ENCODE results near the gene RGL2.

The RGL2 gene

GRCh38 chr6:33321227-33321626 is 22.5 kb upstream of the RGL2 start:
- Mint-ChIP-seq H3K4me1 (ENCODE audit: low read depth) (peaks cover 54% of the 10 kb centered on the region), H3K36me3 (ENCODE audit: low read depth) (peaks cover 47% of the 10 kb centered on the region), H3K4me3 (peak overlapping the region; percentile 96), H3K9me3 (no peaks in the 10 kb centered on the region), H3K27ac (peak overlapping the region; percentile 80), H3K27me3 (ENCODE audit: low read depth) (no peaks in the 10 kb centered on the region)
- no peak for DNase-seq (ENCODE audit: low spot score)

- Mint-ChIP-seq H3K4me3 (peak overlapping the region; percentile 96), H3K36me3 (ENCODE audit: low read depth) (peaks cover 49% of the 10 kb centered on the region), H3K4me1 (ENCODE audit: low read depth) (peaks cover 56% of the 10 kb centered on the region), H3K9me3 (no peaks in the 10 kb centered on the region), H3K27ac (no peak overlapping the region), H3K27me3 (ENCODE audit: low read depth) (no peaks in the 10 kb centered on the region)
- DNase-seq (ENCODE audit: low spot score), result no peak
These were observed 21.8 kb upstream of the RGL2 start for GRCh38 chr6:33320315-33321181.

GRCh38 chr6:33319939-33320314 is 21.2 kb upstream of the RGL2 start:
- H3K9me3 Mint-ChIP-seq, result no peaks in the 10 kb centered on the region
- no peaks in the 10 kb centered on the region for H3K27me3 Mint-ChIP-seq (ENCODE audit: low read depth)
- peaks cover 49% of the 10 kb centered on the region for H3K36me3 Mint-ChIP-seq (ENCODE audit: low read depth)
- DNase-seq (ENCODE audit: low spot score), result no peak
- H3K27ac Mint-ChIP-seq, result peak overlapping the region; percentile 60
- H3K4me1 Mint-ChIP-seq (ENCODE audit: low read depth), result peaks cover 56% of the 10 kb centered on the region
- peak overlapping the region; percentile 96 for H3K4me3 Mint-ChIP-seq

- Mint-ChIP-seq H3K4me3 (peak overlapping the region; percentile 96), H3K36me3 (ENCODE audit: low read depth) (peaks cover 55% of the 10 kb centered on the region), H3K9me3 (no peaks in the 10 kb centered on the region), H3K27ac (peak overlapping the region; percentile 96), H3K27me3 (ENCODE audit: low read depth) (no peaks in the 10 kb centered on the region), H3K4me1 (ENCODE audit: low read depth) (peaks cover 56% of the 10 kb centered on the region)
- DNase-seq (ENCODE audit: low spot score), result no peak
These were observed 19.8 kb upstream of the RGL2 start for GRCh38 chr6:33318426-33319073.

GRCh38 chr6:33317669-33318425 is 19.1 kb upstream of the RGL2 start, which contains the start of gene ZBTB22:
TSS of gene ZBTB22 (minus strand) at chr6:33317744. CDS start at chr6:33316916, 828 bp downstream.
- H3K36me3 Mint-ChIP-seq (ENCODE audit: low read depth), result peaks cover 60% of the 10 kb centered on the region
- H3K4me1 Mint-ChIP-seq (ENCODE audit: low read depth), result peaks cover 52% of the 10 kb centered on the region
- H3K4me3 Mint-ChIP-seq, result peak within 1 kb of the TSS; percentile 96
- no peaks in the 10 kb centered on the region for H3K9me3 Mint-ChIP-seq
- H3K27me3 Mint-ChIP-seq (ENCODE audit: low read depth), result no peaks in the 10 kb centered on the region
- peak within 1 kb of the TSS; percentile 96 for H3K27ac Mint-ChIP-seq
- peak; percentile 95 for DNase-seq (ENCODE audit: low spot score)

- H3K36me3 Mint-ChIP-seq (ENCODE audit: low read depth), result peaks cover 60% of the 10 kb centered on the region
- no peaks in the 10 kb centered on the region for H3K9me3 Mint-ChIP-seq
- DNase-seq (ENCODE audit: low spot score), result no peak
- peak overlapping the region; percentile 96 for H3K4me3 Mint-ChIP-seq
- peaks cover 53% of the 10 kb centered on the region for H3K4me1 Mint-ChIP-seq (ENCODE audit: low read depth)
- no peaks in the 10 kb centered on the region for H3K27me3 Mint-ChIP-seq (ENCODE audit: low read depth)
- H3K27ac Mint-ChIP-seq, result peak overlapping the region; percentile 79
These were observed 18.6 kb upstream of the RGL2 start for GRCh38 chr6:33317419-33317668.

GRCh38 chr6:33316603-33317418 is 18.1 kb upstream of the RGL2 start:
- peak overlapping the region; percentile 95 for H3K4me3 Mint-ChIP-seq
- H3K9me3 Mint-ChIP-seq, result no peaks in the 10 kb centered on the region
- no peaks in the 10 kb centered on the region for H3K27me3 Mint-ChIP-seq (ENCODE audit: low read depth)
- peaks cover 55% of the 10 kb centered on the region for H3K4me1 Mint-ChIP-seq (ENCODE audit: low read depth)
- DNase-seq (ENCODE audit: low spot score), result no peak
- H3K36me3 Mint-ChIP-seq (ENCODE audit: low read depth), result peaks cover 61% of the 10 kb centered on the region
- H3K27ac Mint-ChIP-seq, result peak overlapping the region; percentile 79

- Mint-ChIP-seq H3K27me3 (ENCODE audit: low read depth) (no peaks in the 10 kb centered on the region), H3K4me3 (peak overlapping the region; percentile 95), H3K36me3 (ENCODE audit: low read depth) (peaks cover 60% of the 10 kb centered on the region), H3K27ac (peak overlapping the region; percentile 79), H3K9me3 (no peaks in the 10 kb centered on the region), H3K4me1 (ENCODE audit: low read depth) (peaks cover 54% of the 10 kb centered on the region)
- DNase-seq (ENCODE audit: low spot score), result no peak
These were observed 17.3 kb upstream of the RGL2 start for GRCh38 chr6:33315793-33316602.

GRCh38 chr6:33314943-33315792 is 16.4 kb upstream of the RGL2 start:
- H3K36me3 Mint-ChIP-seq (ENCODE audit: low read depth), result peaks cover 57% of the 10 kb centered on the region
- DNase-seq (ENCODE audit: low spot score), result no peak
- peak overlapping the region; percentile 96 for H3K27ac Mint-ChIP-seq
- H3K4me1 Mint-ChIP-seq (ENCODE audit: low read depth), result peaks cover 50% of the 10 kb centered on the region
- no peaks in the 10 kb centered on the region for H3K9me3 Mint-ChIP-seq
- no peaks in the 10 kb centered on the region for H3K27me3 Mint-ChIP-seq (ENCODE audit: low read depth)
- peak overlapping the region; percentile 95 for H3K4me3 Mint-ChIP-seq

- Mint-ChIP-seq H3K4me3 (peak overlapping the region; percentile 95), H3K36me3 (ENCODE audit: low read depth) (peaks cover 51% of the 10 kb centered on the region), H3K9me3 (no peaks in the 10 kb centered on the region), H3K27ac (peak overlapping the region; percentile 96), H3K27me3 (ENCODE audit: low read depth) (no peaks in the 10 kb centered on the region), H3K4me1 (ENCODE audit: low read depth) (peaks cover 44% of the 10 kb centered on the region)
- DNase-seq (ENCODE audit: low spot score), result peak; percentile 74
These were observed 15.8 kb upstream of the RGL2 start for GRCh38 chr6:33314515-33314942.

GRCh38 chr6:33313709-33314514 is 15.2 kb upstream of the RGL2 start, which contains the start of gene TAPBP:
TSS of gene TAPBP (minus strand) at chr6:33314078. CDS start at chr6:33314041, 37 bp downstream.
- Mint-ChIP-seq H3K4me1 (ENCODE audit: low read depth) (peaks cover 41% of the 10 kb centered on the region), H3K27me3 (ENCODE audit: low read depth) (no peaks in the 10 kb centered on the region), H3K36me3 (ENCODE audit: low read depth) (peaks cover 47% of the 10 kb centered on the region), H3K4me3 (peak within 1 kb of the TSS; percentile 95), H3K27ac (peak within 1 kb of the TSS; percentile 96), H3K9me3 (no peaks in the 10 kb centered on the region)
- peak; percentile 88 for DNase-seq (ENCODE audit: low spot score)

Measured in T-helper 2 cell treated with Interferon-gamma antibody and Interleukin-4, amounts not matched to agents 5 μg/mL and 100 μg/mL, for 36 hours (primary cell).